GM10266 (cell line): ENCODE data around the gene MED27.

ENCODE experiments used
- DNase-seq: peaks from one replicate; pipeline ENCODE4 v3.0.0; 2012; ENCODE audit errors: extremely low spot score
- CTCF ChIP-seq: IDR thresholded peaks from 2 replicates; pipeline ENCODE4 v1.5.1; 2012; ENCODE audit warnings: mild to moderate bottlenecking, low read depth; ENCODE audit not compliant: control insufficient read depth, insufficient read depth; ENCODE audit errors: missing control alignments

MED27 gene

GRCh38 chr9:131959887-131960286 is 119.8 kb downstream of the MED27 start:
- no peak for DNase-seq
- no peak for TF ChIP-seq CTCF

GRCh38 chr9:131959056-131959455 is 120.6 kb downstream of the MED27 start:
- TF ChIP-seq CTCF: no peak
- no peak for DNase-seq

- TF ChIP-seq CTCF: peak; percentile 36
- DNase-seq: no peak
Observed at GRCh38 chr9:131954299-131954698, 125.4 kb downstream of the MED27 start.

- DNase-seq: no peak
- no peak for TF ChIP-seq CTCF
Observed at GRCh38 chr9:131951905-131952304, 127.8 kb downstream of the MED27 start.

- DNase-seq: no peak
- TF ChIP-seq CTCF: no peak
Observed at GRCh38 chr9:131951155-131951554, 128.5 kb downstream of the MED27 start.

- DNase-seq: no peak
- TF ChIP-seq CTCF: no peak
Observed at GRCh38 chr9:131950487-131950886, 129.2 kb downstream of the MED27 start.

GRCh38 chr9:131946180-131946579 is 133.5 kb downstream of the MED27 start:
- TF ChIP-seq CTCF: no peak
- no peak for DNase-seq
